Iris pigment epithelial cell (primary cell): ENCODE measurements around the gene BTNL2.
A peak's percentile ranks its signal among the peaks of the same experiment; 100 is the strongest.
"Not testable (repeated sequence)": the region's sequence is repeated elsewhere in the genome, so short reads cannot be mapped to it uniquely, and the experiment has no call there.

Source experiments
- DNase-seq: peaks from one replicate; pipeline ENCODE4 v3.0.0-alpha.2; 2011; ENCODE audit warnings: low read depth

The BTNL2 gene

GRCh38 chr6:32406857-32407256, at the start of gene BTNL2:
BTNL2 (minus strand) TSS chr6:32407181; CDS start chr6:32407123, 58 bp downstream.
- no peak for DNase-seq

GRCh38 chr6:32449088-32449736, 42.2 kb upstream of the BTNL2 start:
- no peak for DNase-seq

GRCh38 chr6:32447932-32448331, 41.0 kb upstream of the BTNL2 start:
- DNase-seq, result no peak

GRCh38 chr6:32445321-32445854, 38.4 kb upstream of the BTNL2 start:
- DNase-seq, result no peak

GRCh38 chr6:32444433-32444832, 37.5 kb upstream of the BTNL2 start:
- DNase-seq, result no peak

GRCh38 chr6:32442977-32443552, 36.1 kb upstream of the BTNL2 start:
- no peak for DNase-seq

- no peak for DNase-seq
These were observed 35.3 kb upstream of the BTNL2 start for GRCh38 chr6:32442243-32442667.

GRCh38 chr6:32439602-32440214, 32.7 kb upstream of the BTNL2 start, which contains the start of gene HLA-DRA:
HLA-DRA (plus strand) TSS chr6:32439887; CDS start chr6:32439951, 64 bp downstream.
- DNase-seq, result peak; percentile 45

GRCh38 chr6:32439139-32439538, 32.2 kb upstream of the BTNL2 start:
- no peak for DNase-seq

- peak; percentile 40 for DNase-seq
These were observed 30.2 kb upstream of the BTNL2 start for GRCh38 chr6:32436995-32437836.

- no peak for DNase-seq
These were observed 29.2 kb upstream of the BTNL2 start for GRCh38 chr6:32436186-32436585.

- not testable (repeated sequence) for DNase-seq
These were observed 27.0 kb upstream of the BTNL2 start for GRCh38 chr6:32433950-32434349.

GRCh38 chr6:32432050-32432450, 25.1 kb upstream of the BTNL2 start:
- peak; percentile 37 for DNase-seq

- DNase-seq, result no peak
These were observed 24.2 kb upstream of the BTNL2 start for GRCh38 chr6:32431142-32431541.

- no peak for DNase-seq
These were observed 23.2 kb upstream of the BTNL2 start for GRCh38 chr6:32430179-32430578.

- DNase-seq, result no peak
These were observed 21.0 kb upstream of the BTNL2 start for GRCh38 chr6:32427934-32428474.

GRCh38 chr6:32427218-32427617, 20.2 kb upstream of the BTNL2 start:
- DNase-seq, result no peak

GRCh38 chr6:32426338-32426737, 19.4 kb upstream of the BTNL2 start:
- DNase-seq, result no peak

GRCh38 chr6:32424589-32425300, 17.8 kb upstream of the BTNL2 start:
- no peak for DNase-seq

GRCh38 chr6:32416036-32416435, 9.1 kb upstream of the BTNL2 start:
- DNase-seq, result no peak

- DNase-seq, result peak; percentile 65
These were observed 8.6 kb upstream of the BTNL2 start for GRCh38 chr6:32415521-32416019.
